ENCODE results near the gene MTMR1.

The MTMR1 gene

GRCh38 chrX:150693725-150694574 is 754 bp downstream of the MTMR1 start:
- H3K36me3 ChIP-seq (ENCODE audit: control insufficient read depth, insufficient read depth, low read length): no peaks in the 10 kb centered on the region
- H3K9ac ChIP-seq: no peak overlapping the region
- peaks cover 4% of the 10 kb centered on the region for H3K79me2 ChIP-seq
- TF ChIP-seq CTCF (IDR thresholded peaks at IDR 0.05): no peak
- H3K9me3 ChIP-seq (ENCODE audit: control insufficient read depth, low read length): no peaks in the 10 kb centered on the region
- peak overlapping the region; percentile 86 for H3K27ac ChIP-seq
- H3K4me3 ChIP-seq (ENCODE audit: low read depth, low read length): peak overlapping the region; percentile 72
- peaks cover 5% of the 10 kb centered on the region for H3K4me1 ChIP-seq
- H3K27me3 ChIP-seq (ENCODE audit: control insufficient read depth, insufficient read depth, low read length): no peaks in the 10 kb centered on the region
- H2AFZ ChIP-seq: peak overlapping the region; percentile 62
- peak overlapping the region; percentile 91 for H3K4me2 ChIP-seq (ENCODE audit: low read length)

- peak overlapping the region; percentile 86 for H3K27ac ChIP-seq
Observed at GRCh38 chrX:150694738-150695410, 1.7 kb downstream of the MTMR1 start.

GRCh38 chrX:150696331-150696730 is 3.1 kb downstream of the MTMR1 start:
- Histone ChIP-seq H3K9ac (no peak overlapping the region), H3K36me3 (ENCODE audit: control insufficient read depth, insufficient read depth, low read length) (no peaks in the 10 kb centered on the region), H3K9me3 (ENCODE audit: control insufficient read depth, low read length) (no peaks in the 10 kb centered on the region), H3K79me2 (peaks cover 4% of the 10 kb centered on the region), H3K4me3 (ENCODE audit: low read depth, low read length) (no peak overlapping the region), H3K4me1 (peaks cover 5% of the 10 kb centered on the region), H3K4me2 (ENCODE audit: low read length) (no peak overlapping the region), H3K27ac (no peak overlapping the region), H3K27me3 (ENCODE audit: control insufficient read depth, insufficient read depth, low read length) (no peaks in the 10 kb centered on the region), H2AFZ (no peak overlapping the region)
- TF ChIP-seq CTCF (IDR thresholded peaks at IDR 0.05): no peak

More at GRCh38 chrX:150694738-150695410, 1.7 kb downstream of the MTMR1 start:
- H3K4me2 ChIP-seq (ENCODE audit: low read length): peak overlapping the region; percentile 91
- H3K4me1 ChIP-seq: peaks cover 5% of the 10 kb centered on the region
- H2AFZ ChIP-seq: no peak overlapping the region
- no peaks in the 10 kb centered on the region for H3K36me3 ChIP-seq (ENCODE audit: control insufficient read depth, insufficient read depth, low read length)
- H3K9me3 ChIP-seq (ENCODE audit: control insufficient read depth, low read length): no peaks in the 10 kb centered on the region
- no peak for TF ChIP-seq CTCF (IDR thresholded peaks at IDR 0.05)
- no peaks in the 10 kb centered on the region for H3K27me3 ChIP-seq (ENCODE audit: control insufficient read depth, insufficient read depth, low read length)
- no peak overlapping the region for H3K4me3 ChIP-seq (ENCODE audit: low read depth, low read length)
- H3K9ac ChIP-seq: no peak overlapping the region
- H3K79me2 ChIP-seq: peaks cover 4% of the 10 kb centered on the region

GRCh38 chrX:150696866-150697265 is 3.7 kb downstream of the MTMR1 start:
- no peaks in the 10 kb centered on the region for H3K27me3 ChIP-seq (ENCODE audit: control insufficient read depth, insufficient read depth, low read length)

More at GRCh38 chrX:150696866-150697265, 3.7 kb downstream of the MTMR1 start:
- TF ChIP-seq CTCF (IDR thresholded peaks at IDR 0.05): no peak
- peaks cover 4% of the 10 kb centered on the region for H3K79me2 ChIP-seq
- peaks cover 5% of the 10 kb centered on the region for H3K4me1 ChIP-seq
- H3K4me3 ChIP-seq (ENCODE audit: low read depth, low read length): no peak overlapping the region
- no peak overlapping the region for H3K27ac ChIP-seq
- H3K4me2 ChIP-seq (ENCODE audit: low read length): no peak overlapping the region
- H3K36me3 ChIP-seq (ENCODE audit: control insufficient read depth, insufficient read depth, low read length): no peaks in the 10 kb centered on the region
- no peak overlapping the region for H3K9ac ChIP-seq
- no peak overlapping the region for H2AFZ ChIP-seq
- no peaks in the 10 kb centered on the region for H3K9me3 ChIP-seq (ENCODE audit: control insufficient read depth, low read length)
